GM19468 (cell line): ENCODE data around the gene LMOD2.

ENCODE experiments used
- ATAC-seq: cut with Tn5 transposase; IDR thresholded peaks from one replicate; pipeline ENCODE4 v1.9.1; 2021; ENCODE audit warnings: mild to moderate bottlenecking, moderate library complexity, moderate number of reproducible peaks; ENCODE audit not compliant: unreplicated experiment; ENCODE audit errors: extremely low read depth

LMOD2 gene

DNA sequence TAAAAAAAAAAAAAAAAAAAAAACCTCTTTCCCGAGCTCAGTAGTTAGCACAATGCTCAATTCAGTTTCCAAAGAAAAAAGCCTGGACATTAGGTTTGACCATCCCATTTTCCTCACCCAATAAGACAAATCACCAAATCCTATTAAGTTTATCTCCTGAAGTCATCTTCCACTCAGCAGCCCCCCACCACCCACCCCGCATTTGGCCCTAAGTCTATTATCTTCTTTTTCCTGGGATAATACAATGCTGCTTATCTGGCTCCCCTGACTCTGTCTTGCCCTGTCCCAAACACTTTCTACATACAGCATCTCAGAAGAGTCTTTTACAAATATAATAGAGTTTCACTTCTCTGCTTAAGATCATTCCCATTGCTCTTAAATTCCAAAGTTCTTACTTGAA is 17.8 kb upstream of the LMOD2 start:
- ATAC-seq, result no peak

DNA sequence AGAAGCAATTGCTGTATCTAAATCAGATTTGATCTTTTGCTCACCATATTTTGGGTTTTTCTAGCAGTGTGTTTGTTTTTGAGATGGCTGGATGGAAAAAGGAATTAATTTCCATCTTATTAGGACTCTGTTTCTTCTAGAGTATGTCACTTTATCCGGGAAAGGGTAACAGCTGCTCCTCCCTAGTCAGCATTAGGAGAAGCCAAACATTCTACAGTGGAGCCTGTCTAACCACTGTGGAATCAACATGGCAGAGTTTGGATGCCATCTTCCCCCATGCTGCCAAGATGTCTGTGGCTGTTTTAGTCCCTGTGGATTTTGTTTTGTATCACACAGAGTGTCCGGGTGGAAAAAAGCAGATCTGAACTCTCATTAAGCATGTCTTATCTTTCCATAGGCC is 16.0 kb upstream of the LMOD2 start:
- ATAC-seq, result no peak

DNA sequence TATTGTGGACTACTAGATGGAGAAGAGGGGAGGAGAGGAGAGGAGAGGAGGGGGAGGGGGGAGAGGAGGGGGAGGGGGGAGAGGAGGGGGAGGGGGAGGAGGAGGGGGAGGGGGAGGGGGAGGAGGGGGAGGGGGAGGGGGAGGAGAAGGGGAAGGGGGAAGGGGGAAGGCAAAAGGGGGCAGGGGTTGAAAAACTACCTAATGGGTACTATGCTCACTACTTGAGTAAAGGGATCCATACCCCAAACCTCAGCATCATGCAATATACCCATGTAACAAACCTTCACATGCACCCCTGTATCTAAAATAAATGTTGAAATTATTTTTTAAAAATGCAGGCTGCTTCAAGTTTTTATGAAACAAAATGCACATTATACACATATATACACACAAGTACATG is 15.1 kb upstream of the LMOD2 start:
- ATAC-seq, result no peak

DNA sequence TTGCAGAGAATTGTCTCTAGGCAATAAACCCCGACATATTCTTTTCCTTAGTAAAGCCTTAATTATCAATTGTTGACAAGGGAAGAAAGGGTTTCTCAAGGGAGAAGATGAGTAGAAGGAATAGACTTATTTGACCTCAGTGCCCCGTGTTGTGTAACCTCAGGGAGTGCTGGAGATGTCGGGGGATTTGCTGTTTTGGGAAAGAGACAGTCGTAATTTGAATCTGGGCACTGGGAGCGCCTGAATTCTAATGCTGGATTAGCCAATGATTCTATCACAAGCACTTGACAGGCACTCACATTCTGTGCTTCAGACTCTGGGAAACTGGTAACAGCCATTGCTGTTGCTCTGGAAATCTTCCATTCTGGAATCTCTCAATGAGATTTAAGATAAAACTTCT is 13.8 kb upstream of the LMOD2 start:
- no peak for ATAC-seq

DNA sequence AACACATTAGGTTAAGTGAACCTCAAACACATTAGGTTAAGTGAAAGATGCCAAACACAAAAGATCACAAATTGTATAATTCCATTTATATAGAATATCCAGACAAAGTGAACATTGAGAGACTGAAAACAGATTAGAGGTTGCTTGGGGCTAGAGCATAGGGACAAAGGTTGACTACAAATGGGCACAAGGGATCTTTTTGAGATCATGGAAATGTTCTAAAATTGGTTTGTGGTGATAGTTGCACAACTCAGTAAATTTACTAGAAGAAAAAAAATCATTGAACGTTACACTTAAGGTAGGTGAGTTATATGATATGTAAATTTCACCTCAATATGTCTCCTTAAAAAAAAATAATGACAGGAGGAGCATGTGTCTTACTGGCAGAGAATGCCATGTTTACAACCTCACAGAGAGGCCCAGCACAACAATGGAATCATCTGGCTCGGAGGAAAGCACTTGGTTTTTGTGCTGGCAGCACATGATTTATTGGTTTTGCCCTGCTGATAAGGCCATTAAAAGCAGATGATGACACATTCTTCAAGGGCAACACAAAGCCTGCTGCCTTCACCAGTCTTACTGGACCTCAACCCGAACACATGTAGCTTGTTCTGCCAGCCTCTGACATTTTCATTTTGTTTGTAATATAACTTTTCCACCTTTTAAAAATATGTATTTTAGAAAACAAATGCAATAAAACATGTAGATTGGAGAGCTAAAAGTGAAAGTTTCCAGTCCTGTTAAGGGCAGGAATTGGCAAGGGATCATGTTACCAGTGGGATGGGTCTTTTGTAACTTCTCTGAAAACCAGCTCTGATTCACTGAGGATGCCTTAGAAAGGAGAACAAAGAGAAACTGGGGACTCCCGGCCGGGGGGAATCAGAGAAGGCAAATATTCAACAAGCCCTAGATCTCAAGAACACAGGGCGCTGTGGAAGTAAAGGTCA is 11.9 kb upstream of the LMOD2 start:
- ATAC-seq, result no peak

DNA sequence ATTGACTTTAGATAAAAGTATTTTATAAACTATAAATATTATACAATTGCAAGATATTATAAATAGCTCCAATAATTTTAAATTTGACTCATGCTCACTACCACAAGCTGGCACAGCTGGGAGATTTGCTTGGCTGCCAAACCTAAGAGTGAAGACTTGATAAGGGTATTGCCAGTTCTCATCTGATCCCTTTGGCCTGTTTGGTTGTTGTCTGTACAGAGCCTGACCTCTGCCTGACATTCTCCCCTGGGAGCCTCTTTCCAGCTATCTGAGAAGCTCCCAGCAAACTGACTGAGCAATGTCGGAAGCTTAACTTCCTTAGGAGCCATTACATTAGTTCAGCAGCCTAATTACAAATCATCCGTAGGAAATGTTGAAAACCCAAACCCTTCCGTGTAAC is 10.2 kb upstream of the LMOD2 start:
- no peak for ATAC-seq

DNA sequence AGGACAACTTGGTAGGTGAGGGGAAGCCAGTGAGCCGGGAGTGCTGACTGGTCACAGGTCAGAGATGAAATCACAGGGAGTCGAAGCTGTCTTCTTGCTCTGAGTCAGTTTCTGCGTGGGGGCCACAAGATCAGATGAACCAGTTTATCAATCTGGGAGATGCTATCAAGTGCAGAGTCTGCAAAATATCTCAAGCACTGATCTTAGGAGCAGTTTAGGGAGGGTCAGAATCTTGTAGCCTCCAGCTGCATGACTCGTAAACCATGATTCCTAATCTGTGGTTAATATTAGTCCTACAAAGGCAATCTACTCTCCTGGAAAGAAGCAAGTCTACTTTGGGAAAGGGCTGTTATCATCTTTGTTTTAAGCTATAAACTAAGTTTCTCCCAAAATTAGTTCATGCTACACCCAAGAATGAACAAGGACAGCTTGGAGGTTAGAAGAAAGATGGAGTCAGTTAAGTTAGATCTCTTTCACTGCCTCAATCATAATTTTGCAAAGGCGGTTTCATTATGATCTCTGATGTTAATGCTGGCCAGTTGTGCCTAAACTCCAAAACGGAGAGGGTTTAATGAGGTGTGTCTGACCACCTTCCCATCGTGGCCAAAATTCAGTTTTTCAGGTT is 8.4 kb upstream of the LMOD2 start:
- ATAC-seq, result no peak

DNA sequence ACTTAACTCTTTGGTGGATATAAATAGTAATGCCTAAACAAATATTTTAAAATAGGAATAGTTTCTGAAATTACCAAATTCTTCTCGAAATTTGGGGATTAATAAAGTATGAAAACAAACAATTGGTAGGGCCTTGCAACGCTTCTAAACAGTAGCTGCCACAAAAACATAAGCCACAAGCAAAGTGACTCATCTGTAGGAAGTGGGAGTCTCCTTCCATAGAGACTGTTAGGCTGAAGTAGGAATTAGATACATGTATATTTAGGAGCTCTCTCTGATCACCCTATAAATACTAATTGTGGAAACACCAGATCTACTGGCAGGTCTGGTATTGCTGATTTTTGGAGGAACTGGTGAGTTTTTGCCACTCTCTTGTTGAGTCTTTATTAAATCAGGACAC is 5.7 kb upstream of the LMOD2 start:
- ATAC-seq, result no peak

DNA sequence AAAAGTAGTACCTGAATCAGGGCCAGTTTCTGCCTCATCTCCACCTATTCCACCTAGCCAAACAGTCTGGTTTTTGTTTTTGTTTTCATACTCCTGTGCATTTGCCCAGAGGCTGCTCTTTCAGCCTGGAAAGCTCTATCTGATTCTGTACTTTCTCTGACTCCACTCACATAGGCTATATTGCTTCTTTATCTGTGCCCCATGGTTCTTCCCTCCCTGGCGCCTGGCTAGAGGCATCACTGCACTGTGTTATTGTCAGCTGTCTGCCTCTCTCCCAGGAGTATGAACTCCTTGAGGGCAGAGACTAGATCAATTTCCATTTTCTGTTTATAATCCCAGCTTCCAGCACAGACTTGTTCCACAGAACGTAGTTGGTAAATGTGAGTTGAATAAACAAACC is 5.1 kb upstream of the LMOD2 start:
- no peak for ATAC-seq

DNA sequence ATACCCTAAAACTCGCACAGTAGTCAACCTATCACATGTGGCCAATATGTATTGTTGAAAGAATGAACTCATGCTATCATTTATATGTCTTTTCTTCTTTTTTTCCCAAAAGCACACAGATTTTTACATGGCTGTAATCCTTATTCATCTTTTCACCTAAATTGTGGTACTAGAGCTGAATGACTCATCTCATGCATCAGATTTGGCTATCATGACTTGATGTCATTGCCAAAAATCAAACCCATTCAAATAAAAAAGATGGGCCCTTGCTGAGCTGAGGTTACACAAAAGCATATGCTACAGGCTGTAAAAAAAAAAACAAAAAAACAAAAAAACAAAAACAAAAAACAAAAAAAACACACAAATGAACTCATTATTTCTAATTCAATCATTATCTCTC is 3.3 kb upstream of the LMOD2 start:
- ATAC-seq, result no peak

DNA sequence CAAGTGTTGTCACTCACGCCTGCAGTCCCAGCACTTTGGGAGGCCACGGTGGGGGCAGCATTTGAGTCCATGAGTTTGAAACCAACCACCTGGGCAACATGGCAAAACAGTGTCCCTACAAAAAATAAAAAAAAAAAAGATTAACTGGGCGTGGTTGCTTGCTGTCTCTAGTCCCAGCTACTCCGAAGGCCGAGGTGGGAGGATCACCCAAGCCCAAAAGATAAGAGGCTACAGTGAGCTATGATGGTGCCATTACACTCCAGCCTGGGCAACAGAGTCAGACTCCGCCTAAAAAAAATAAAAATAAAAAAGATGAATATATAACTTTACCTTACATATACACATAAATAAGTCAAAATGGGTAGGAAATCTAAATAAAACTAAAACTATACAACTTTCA is 2.5 kb upstream of the LMOD2 start:
- ATAC-seq, result no peak

DNA sequence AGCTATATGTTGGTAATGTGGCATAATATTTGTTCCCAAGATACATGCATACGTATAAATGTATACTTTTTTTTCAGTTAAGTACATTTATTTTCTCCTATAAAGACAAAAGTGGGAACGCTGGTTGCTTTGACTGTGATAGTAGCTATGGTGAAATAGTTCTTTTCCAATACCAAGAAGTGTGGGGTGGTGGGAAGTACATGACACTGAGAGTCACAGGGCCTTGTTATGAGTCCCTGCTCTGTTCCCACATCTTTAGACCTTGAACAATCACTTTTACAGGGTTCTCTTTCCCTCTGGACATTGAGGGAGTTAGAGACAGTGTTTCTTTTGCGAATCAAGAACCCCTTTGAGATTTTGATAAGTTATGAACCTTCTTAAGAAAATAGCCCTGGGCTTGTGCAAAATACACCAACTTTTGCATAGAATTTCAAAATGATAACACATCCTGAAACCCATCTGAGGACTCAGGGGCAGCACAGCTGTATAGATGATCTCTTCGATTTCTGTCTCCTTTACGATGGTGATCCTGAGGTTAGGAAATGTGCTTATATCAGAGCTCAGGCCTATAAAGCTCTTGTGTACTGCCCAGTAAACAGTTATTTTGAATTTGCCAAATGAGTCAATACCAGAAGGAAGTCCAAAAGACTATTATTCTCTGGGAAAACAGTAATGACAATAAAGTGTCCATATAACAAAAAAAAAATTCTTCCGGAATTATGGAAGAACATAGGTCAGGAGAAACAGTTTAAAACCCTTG is 1.1 kb downstream of the LMOD2 start:
- no peak for ATAC-seq

DNA sequence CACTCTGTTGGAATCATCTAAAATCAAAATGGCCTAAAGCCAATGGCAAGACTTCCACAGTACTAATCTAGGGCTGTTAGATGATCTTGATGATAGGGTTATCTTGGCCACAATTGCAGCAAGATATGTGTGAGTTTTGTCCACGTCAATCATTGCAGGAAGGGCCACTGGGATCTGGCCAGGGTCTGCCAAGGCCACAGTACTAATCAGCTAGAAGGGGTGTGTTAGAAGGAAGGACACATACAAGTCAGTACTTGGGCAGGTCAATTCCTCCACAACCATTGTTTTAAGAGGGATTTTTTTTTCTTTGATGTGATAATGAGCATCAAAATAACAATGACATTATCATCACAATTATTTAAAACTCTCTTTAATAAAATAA is 1.6 kb downstream of the LMOD2 start:
- no peak for ATAC-seq

DNA sequence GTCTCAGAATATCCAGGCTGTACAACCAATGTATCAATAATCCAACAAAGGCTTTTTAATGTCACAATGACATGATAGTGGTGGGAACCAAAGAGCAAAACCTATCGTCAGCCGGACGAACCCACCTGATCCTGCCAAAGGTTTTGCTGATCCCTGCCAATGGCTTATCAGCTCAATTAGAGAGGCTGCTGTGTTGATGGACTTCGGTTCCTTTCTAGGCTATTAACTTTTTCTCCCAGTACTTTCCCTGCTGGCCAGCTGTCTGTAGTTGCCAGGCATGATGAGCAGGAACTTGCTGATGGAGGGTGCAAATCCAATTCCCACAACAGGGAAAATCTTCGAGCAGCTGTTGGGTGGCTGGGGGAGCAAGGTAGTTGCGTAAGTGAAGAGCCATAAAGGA is 2.4 kb downstream of the LMOD2 start:
- no peak for ATAC-seq

DNA sequence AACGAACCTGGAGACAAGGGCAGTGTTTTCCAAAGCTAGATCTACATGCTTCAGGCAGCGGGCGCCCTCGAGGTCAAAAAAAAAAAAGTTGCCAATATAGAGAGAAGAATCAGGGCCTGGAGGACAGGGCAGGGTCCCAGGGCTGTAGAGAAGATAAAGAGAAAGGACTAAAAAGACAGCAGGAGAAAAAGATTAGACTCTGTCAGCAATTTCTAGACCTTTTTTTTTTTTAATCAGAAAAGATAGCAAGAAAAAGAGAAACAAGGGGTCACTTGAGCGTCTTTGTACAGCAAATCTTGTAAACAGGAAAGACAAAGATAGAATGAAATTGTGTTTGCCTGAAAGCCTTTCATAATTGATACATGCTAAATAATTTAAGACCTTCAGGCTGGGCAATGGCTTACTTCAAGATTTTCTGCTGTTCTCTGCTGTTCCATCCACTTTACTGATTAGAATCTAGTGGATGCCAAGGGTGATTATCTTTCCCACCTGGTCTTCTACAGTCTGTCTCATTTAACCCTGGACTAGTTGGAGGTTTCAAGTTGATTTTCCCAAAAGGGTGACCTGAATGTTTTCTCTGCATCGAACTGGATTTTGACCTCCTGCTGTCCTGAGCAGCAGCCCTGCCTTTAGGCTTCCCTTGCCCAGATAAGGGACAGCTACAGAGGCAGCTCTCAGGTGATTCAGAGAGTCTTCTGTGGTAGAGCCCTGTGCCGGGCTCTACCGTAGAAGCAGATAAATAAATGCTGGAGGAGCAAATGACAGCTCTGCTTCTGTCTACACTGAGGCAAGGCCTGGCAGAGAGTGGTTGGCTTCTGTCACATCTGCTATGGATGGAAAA is 5.1 kb downstream of the LMOD2 start:
- ATAC-seq, result no peak

DNA sequence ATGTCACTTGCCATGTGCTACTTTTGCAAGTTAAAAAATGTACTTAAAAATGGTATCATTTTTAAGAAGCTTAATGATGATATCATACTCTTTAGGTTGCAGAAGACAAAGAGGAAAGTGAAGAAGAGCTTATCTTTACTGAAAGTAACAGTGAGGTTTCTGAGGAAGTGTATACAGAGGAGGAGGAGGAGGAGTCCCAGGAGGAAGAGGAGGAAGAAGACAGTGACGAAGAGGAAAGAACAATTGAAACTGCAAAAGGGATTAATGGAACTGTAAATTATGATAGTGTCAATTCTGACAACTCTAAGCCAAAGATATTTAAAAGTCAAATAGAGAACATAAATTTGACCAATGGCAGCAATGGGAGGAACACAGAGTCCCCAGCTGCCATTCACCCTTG is 6.1 kb downstream of the LMOD2 start:
- ATAC-seq, result no peak

DNA sequence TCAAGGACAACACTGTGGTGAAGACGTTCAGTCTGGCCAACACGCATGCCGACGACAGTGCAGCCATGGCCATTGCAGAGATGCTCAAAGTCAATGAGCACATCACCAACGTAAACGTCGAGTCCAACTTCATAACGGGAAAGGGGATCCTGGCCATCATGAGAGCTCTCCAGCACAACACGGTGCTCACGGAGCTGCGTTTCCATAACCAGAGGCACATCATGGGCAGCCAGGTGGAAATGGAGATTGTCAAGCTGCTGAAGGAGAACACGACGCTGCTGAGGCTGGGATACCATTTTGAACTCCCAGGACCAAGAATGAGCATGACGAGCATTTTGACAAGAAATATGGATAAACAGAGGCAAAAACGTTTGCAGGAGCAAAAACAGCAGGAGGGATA is 6.6 kb downstream of the LMOD2 start:
- no peak for ATAC-seq

DNA sequence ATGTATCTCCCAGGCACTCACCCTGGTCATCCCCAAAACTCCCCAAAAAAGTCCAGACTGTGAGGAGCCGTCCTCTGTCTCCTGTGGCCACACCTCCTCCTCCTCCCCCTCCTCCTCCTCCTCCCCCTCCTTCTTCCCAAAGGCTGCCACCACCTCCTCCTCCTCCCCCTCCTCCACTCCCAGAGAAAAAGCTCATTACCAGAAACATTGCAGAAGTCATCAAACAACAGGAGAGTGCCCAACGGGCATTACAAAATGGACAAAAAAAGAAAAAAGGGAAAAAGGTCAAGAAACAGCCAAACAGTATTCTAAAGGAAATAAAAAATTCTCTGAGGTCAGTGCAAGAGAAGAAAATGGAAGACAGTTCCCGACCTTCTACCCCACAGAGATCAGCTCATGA is 7.1 kb downstream of the LMOD2 start:
- ATAC-seq, result no peak

DNA sequence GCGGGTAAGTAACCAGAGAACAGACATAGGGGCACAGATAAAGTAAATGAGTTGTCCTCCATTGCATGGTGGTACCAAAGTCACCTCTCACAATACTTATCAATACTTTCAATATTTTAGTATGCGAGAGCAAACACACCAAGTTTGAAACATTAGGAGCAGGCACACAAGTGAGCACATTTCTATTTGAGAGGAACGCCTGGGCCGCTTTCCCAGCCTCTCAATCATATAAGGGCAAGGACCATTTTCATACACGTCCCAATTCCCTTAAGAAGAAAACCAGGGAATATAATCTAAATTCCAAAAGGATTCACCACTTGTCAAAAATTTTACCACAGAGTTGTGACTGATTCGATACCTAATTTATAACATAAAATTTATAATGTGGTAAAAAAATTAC is 7.5 kb downstream of the LMOD2 start:
- ATAC-seq, result no peak

DNA sequence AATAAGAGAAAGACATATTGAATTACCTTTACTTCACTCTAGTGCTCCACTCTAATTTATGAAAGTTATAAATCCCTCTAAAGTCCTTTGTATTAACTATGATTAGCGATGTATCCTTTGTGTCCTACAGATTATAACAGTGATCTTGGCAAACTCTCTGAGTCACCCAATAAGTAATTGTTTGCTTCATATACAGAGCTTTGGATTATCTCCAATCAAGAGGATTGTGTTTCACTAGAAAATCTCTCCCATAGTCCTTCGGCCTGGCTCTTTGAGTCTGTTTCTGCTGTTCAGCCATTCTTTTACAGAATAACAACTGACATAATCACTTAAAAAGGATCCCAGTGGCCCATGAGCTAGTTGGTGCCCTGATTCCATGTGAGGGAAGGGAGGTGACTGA is 9.5 kb downstream of the LMOD2 start:
- ATAC-seq, result no peak
